Liver (tissue), 4 donors: ENCODE results near the gene MSL3. TPM values are rescaled to one million over a fixed set of nuclear protein-coding genes. Genes with fewer than 3 reads are reported as not detected.

ENCODE experiments used
- polyA plus RNA-seq, 2 donors: library from polyadenylated mRNA; stranded (reverse) in 1 of 2; unstranded in 1 of 2; fragments of 200-250 nt in 1 of 2; fragments of >200 nt in 1 of 2; fragmentation: Nextera tagmentation in 1 of 2; extraction: Ambion mirVana in 1 of 2; gene quantifications; one replicate each; pipeline versions ENCODE4 v1.2.1 to v1.2.3, GENCODE V29; 2013 to 2015
- total RNA-seq, 2 donors: library from RNA; depleted of rRNA; stranded (reverse); fragments of >200 nt; gene quantifications; one replicate each; pipeline ENCODE4 v1.2.3, GENCODE V29; 2014
- donor health status: healthy.
- donor health status: healthy.
- donor health status: healthy.

The MSL3 gene
- total and polyA plus RNA-seq, 4 donors, result 7.3 to 13.6 (median 8.9) TPM

Other genes with a start within 250 kb of the MSL3 start
- 1 to 10 TPM in 1 of 2 donors, under 1 TPM in 1; 0.84 to 2.2 TPM for gene ARHGAP6, start 92.3 kb upstream of the MSL3 start, total RNA-seq
- gene ARHGAP6, start 92.3 kb upstream of the MSL3 start, polyA plus RNA-seq, result under 1 TPM; 0.10 to 0.47 TPM